A673 (cell line): Measurements from ENCODE around the gene HID1. TPM values are rescaled to one million over a fixed set of nuclear protein-coding genes. Genes with fewer than 3 reads are reported as not detected.

Source experiments
- BruUV-seq: library from RNA; stranded (reverse); fragments of 400-500 nt; replicated peaks from 2 replicates; lab custom pipeline; 2021; lab: Mats Ljungman, UMichigan
- CTCF ChIA-PET: fragments of 300-600 bp; sonication (Branson Sonifier 250); formaldehyde crosslinking; loops from one replicate; lab custom pipeline; 2022; ENCODE audit warnings: antibody characterized with exemption; lab: Charles Lee
- POLR2A ChIA-PET: fragments of 300-600 bp; sonication (Branson Sonifier 250); formaldehyde crosslinking; loops from one replicate; lab custom pipeline; 2022; ENCODE audit warnings: antibody characterized with exemption; ENCODE audit not compliant: low non-redundant PET; lab: Charles Lee
- DNase-seq: peaks from one replicate; pipeline ENCODE4 v3.0.0-alpha.2; 2015; ENCODE audit warnings: low spot score
- H3K27ac ChIP-seq: fragments of 200-600 bp; sonication (generic); 2 replicates; pipeline ENCODE4 v1.5.1; 2016; ENCODE audit warnings: mixed run types, low read depth, mild to moderate bottlenecking, mixed read lengths, antibody characterized with exemption, low read length; ENCODE audit not compliant: poor library complexity, severe bottlenecking
- H3K27me3 ChIP-seq: fragments of 200-600 bp; sonication (generic); replicated peaks from 2 replicates; pipeline ENCODE4 v1.6.1; 2017; ENCODE audit warnings: mixed run types, low read depth, mild to moderate bottlenecking, mixed read lengths, antibody characterized with exemption, low read length; ENCODE audit not compliant: insufficient read depth, poor library complexity
- H3K36me3 ChIP-seq: fragments of 200-600 bp; sonication (generic); 2 replicates; pipeline ENCODE4 v1.6.1; 2016; ENCODE audit warnings: mixed run types, mild to moderate bottlenecking, mixed read lengths, antibody characterized with exemption, low read length; ENCODE audit not compliant: insufficient read depth, poor library complexity, severe bottlenecking
- H3K4me1 ChIP-seq: fragments of 200-600 bp; sonication (generic); 2 replicates; pipeline ENCODE4 v1.6.1; 2017; ENCODE audit warnings: mixed run types, mild to moderate bottlenecking, mixed read lengths, antibody characterized with exemption, low read length; ENCODE audit not compliant: insufficient read depth, poor library complexity, severe bottlenecking
- H3K4me3 ChIP-seq: fragments of 200-600 bp; sonication (generic); 2 replicates; pipeline ENCODE4 v1.5.1; 2016; ENCODE audit warnings: low read depth, mixed run types, mild to moderate bottlenecking, mixed read lengths, low read length; ENCODE audit not compliant: poor library complexity, severe bottlenecking
- H3K9me3 ChIP-seq: fragments of 200-600 bp; sonication (generic); 2 replicates; pipeline ENCODE4 v1.6.1; 2016; ENCODE audit warnings: mixed run types, low read depth, mild to moderate bottlenecking, mixed read lengths, antibody characterized with exemption, low read length; ENCODE audit not compliant: poor library complexity, severe bottlenecking
- CTCF ChIP-seq: fragments of 300-800, 200-600 bp; sonication (generic); conservative IDR thresholded peaks from 2 replicates; pipeline ENCODE4 v1.5.1; 2017; ENCODE audit warnings: low read depth, mild to moderate bottlenecking, antibody characterized with exemption, low read length, moderate library complexity, mixed read lengths
- EZH2 ChIP-seq: fragments of 200-600 bp; sonication (generic); IDR thresholded peaks from 2 replicates; pipeline ENCODE4 v1.6.1; 2017; ENCODE audit warnings: borderline replicate concordance, low read depth, mild to moderate bottlenecking, mixed read lengths, antibody characterized with exemption, low read length; ENCODE audit not compliant: poor library complexity, severe bottlenecking
- intact Hi-C: fragments of 100-400 bp; cut with micrococcal nuclease; formaldehyde crosslinking; loops from one replicate; pipeline ENCODE4 v1.10.0; 2022; ENCODE audit not compliant: unreplicated experiment
- total RNA-seq: library from RNA; stranded (reverse); gene quantifications from 2 replicates; pipeline ENCODE4 v1.2.3, GENCODE V29; 2021

HID1 gene
- total RNA-seq, 1 experiment from 2014 or later, result 1.2 TPM

- no TSS peak for BruUV-seq
- Histone ChIP-seq H3K27ac (no peak overlapping the region), H3K27me3 (peaks cover 97% of the 10 kb centered on the region), H3K4me3 (no peak overlapping the region), H3K4me1 (no peaks in the 10 kb centered on the region), H3K36me3 (no peaks in the 10 kb centered on the region), H3K9me3 (no peaks in the 10 kb centered on the region)
- TF ChIP-seq CTCF (no peak), EZH2 (peak; percentile 75)
- intact Hi-C loops, result no loop called here
- ChIA-PET POLR2A (no interaction called here), CTCF (interaction anchor here (0.6 kb wide), 1 partner anchor 11 kb away, joined by 7 read pairs; no protein-coding TSS in a partner anchor)
- no peak for DNase-seq
Observed at GRCh38 chr17:74937064-74938051, 35.2 kb downstream of the HID1 start.

- intact Hi-C loops, result no loop called here
- H3K27me3 ChIP-seq, result peaks cover 90% of the 10 kb centered on the region
- H3K4me1 ChIP-seq, result no peaks in the 10 kb centered on the region
- no peak for DNase-seq
- H3K36me3 ChIP-seq, result no peaks in the 10 kb centered on the region
- H3K9me3 ChIP-seq, result no peaks in the 10 kb centered on the region
- CTCF ChIA-PET, result interaction anchor here (0.7 kb wide), 1 partner anchor 126 kb away, joined by 5 read pairs; no protein-coding TSS in a partner anchor
- H3K4me3 ChIP-seq, result no peak overlapping the region
- POLR2A ChIA-PET, result no interaction called here
- TF ChIP-seq EZH2 (no peak), CTCF (no peak)
- no TSS peak for BruUV-seq
- no peak overlapping the region for H3K27ac ChIP-seq
Observed at GRCh38 chr17:74936470-74936799, 36.1 kb downstream of the HID1 start.

- ChIA-PET CTCF (interaction anchor here (0.7 kb wide), 1 partner anchor 127 kb away, joined by 5 read pairs; no protein-coding TSS in a partner anchor), POLR2A (interaction anchor here (0.5 kb wide), 1 partner anchor 1003 kb away, joined by 23 read pairs; no protein-coding TSS in a partner anchor)
- Histone ChIP-seq H3K27ac (no peak within 1 kb of the TSS), H3K9me3 (no peaks in the 10 kb centered on the region), H3K4me3 (no peak within 1 kb of the TSS), H3K36me3 (no peaks in the 10 kb centered on the region), H3K27me3 (peaks cover 89% of the 10 kb centered on the region), H3K4me1 (no peaks in the 10 kb centered on the region)
- intact Hi-C loops, result no loop called here
- BruUV-seq, result no TSS peak
- peak; percentile 94 for TF ChIP-seq EZH2
- TF ChIP-seq CTCF, result no peak
- DNase-seq, result no peak
Observed at GRCh38 chr17:74935585-74936469, 36.7 kb downstream of the HID1 start, which contains the start of gene OTOP3. Gene OTOP3, plus strand, starts transcription at chr17:74935898. Its CDS starts 24 bp downstream, at chr17:74935922.
